GM18870 (cell line): ENCODE data around the gene MTMR2.
"Not testable (repeated sequence)": the region's sequence is repeated elsewhere in the genome, so short reads cannot be mapped to it uniquely, and the experiment has no call there.

Source experiments
- ATAC-seq: cut with Tn5 transposase; IDR thresholded peaks from one replicate; pipeline ENCODE4 v1.9.1; 2021; ENCODE audit warnings: moderate library complexity; ENCODE audit not compliant: unreplicated experiment

The MTMR2 gene

DNA sequence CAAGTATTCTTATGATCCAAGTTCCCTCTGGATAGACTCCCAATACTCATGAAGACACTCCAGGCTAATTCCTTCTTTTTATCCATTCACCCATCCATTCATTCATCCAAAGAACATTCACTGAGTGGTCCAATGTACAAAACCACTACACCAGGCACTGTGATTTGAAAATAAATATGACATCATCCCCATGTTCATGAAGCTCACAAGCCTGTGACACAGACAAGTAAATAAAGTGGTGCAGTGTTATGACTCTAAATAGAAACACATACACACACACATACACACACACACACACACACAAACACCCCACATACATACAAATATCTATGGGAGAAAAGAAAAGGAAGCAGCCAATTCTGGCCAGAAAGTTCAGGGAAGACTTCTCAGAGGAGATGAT, 35.5 kb downstream of the MTMR2 start:
- ATAC-seq: no peak

DNA sequence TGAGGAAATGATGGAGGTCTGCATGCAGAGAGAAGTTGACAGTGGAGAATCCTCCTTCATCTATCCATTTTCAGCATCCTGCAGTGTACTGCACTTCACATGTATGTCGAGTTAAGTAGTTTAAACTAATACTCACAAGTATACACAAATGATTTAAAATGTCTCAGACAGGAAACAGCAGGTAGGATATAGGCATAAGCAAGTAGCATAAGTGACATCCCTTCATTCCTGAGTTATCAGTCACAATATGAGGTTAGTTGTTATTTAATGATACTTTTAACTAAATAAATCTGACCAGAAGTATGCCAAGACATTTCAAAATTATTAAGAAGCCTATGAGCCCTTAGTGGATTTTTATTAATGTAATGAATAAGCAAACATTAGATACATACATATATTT, 37.4 kb downstream of the MTMR2 start:
- ATAC-seq: no peak

DNA sequence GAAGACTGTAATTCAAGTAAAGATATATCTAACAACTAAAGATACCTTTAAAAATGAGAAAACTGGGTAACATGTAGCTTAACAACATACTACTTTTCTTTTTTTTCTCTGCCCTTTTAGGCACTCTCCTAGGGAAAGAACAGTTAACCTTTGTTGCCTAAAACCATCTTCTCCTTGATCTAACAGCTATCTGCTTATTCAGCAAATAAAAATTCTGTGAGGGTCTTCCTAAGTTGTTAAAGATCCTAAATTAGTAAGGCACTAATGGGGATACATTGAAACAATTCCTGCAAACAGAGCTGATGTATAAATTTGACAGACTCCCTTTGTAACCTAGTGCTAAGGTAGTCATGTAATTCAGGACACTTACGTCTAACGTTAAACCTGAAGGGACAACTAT, 39.1 kb downstream of the MTMR2 start:
- ATAC-seq: no peak

DNA sequence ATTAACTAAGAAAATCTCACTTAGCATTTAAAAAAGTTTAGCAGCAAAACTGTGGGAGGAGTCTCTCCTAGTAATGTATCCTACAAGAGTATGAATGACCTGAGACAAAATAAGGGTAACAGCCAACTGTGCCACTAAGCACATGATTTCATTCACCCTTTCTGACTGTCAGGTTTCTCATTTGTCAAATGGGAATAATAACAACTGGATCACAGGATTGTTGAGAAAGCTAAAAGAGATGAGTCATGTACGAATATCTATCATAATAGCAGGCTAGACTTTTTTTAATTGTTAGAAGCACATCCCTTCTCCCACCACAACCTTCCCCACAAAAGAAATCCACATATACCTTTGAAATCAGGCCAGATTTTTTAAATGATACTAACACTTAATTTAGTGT, 39.5 kb downstream of the MTMR2 start:
- no peak for ATAC-seq

DNA sequence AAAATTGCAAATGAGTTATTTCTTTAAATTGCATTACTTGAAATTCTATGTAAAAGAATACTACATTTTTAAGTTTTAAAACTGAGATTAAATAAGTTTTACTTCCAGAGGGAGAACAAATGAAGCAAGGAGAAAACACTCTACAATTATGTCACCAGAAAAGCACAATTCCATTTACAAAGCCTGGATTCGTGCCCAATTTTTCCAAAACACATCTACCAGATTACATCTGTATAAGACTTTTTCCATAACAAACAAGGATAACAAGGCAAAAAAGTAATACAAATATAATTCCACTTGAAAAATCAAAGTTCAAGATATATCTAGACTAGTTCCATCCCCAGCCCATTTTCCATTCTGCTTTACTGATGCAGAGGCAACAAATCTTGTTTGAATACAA, 40.5 kb downstream of the MTMR2 start:
- ATAC-seq: no peak

DNA sequence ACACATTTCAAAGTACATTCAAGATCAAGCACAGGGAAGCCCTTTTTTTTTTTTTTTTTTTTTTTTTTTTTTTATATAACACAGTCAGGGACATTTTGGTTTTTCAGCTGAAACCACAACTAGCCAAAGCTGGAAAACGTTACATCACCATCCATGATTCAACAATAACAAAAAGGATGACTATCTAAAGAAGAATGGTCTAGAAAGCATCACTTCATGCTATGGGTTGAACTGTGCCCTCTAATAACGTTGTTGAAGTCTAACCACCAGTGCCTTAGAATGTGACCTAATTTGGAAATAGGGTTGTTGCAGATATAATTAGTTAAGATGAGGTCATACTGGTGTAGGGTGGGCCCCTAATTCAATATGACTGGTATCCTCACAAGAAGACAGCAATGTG, 46.6 kb downstream of the MTMR2 start:
- ATAC-seq: no peak

DNA sequence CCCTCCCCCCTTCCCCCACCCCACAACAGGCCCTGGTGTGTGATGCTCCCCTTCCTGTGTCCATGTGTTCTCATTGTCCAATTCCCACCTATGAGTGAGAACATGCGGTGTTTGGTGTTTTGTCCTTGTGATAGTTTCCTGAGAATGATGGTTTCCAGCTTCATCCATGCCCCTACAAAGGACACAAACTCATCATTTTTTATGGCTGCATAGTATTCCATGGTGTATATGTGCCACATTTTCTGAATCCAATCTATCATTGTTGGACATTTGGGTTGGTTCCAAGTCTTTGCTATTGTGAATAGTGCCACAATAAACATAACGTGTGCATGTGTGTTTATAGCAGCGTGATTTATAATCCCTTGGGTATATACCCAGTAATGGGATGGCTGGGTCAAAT, 53.0 kb downstream of the MTMR2 start:
- ATAC-seq: not testable (repeated sequence)

DNA sequence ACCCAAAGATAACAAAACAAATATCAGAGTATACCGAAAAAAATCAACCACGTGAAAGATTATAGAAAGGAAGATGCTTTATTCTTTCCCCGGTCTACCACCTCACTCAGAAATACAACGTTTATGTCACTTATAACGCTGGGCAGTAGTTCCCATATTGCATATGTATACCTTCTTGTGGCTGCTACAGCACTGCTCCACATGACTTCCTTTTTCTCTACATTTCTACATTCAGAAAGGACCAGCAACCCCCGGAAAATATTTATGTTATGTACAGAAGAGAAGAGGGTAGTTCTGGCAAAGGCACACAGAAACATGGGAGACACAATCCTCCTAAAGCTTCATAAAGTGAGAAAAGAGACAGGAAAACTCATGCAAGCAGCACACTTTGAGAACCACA, 56.8 kb downstream of the MTMR2 start:
- no peak for ATAC-seq

DNA sequence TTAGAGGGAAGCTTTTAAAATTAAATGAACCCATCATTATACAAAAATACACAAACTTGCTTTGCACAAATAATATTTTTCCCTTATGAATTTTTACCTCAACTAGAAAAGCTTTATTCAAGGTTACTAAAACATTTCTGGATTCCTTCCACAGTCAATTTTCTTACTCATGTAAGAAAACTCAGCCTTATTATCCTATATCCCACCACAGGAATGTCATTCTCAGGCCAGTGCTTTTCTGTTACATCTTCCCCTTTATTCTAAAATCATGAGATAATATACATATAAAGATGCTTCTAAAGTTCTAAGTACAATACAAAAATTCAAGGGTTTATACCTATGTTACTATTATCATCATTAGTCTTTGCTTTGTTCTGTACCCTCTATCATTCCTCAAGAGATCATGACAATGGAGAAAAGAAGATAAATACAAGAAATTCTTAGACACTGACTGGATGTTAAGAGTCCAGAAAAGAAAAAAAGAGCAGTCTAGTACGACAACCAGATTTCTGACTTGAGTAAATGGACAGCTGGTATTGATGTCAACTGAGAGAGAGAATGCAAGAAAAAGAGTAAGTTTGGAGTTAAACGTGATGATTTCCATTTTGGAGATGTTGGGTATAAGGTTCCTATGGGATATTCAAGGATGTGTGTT, 60.3 kb downstream of the MTMR2 start:
- no peak for ATAC-seq

DNA sequence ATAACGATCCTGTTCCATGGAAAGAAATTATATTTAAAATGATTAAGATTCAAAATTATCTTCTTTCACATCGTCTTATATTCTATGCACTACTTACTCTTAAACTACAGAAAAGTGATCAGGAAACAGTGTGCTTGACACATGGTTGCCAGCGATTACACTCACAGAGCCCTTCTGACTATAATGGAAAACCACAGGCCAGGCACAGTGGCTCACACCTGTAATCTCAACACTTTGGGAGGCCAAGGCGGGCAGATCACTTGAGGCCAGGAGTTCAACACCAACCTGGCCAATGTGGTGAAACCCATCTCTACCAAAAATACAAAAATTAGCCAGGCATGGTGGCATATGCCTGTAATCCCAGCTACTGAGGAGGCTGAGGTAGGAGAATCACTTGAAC, 63.9 kb downstream of the MTMR2 start:
- ATAC-seq: not testable (repeated sequence)

DNA sequence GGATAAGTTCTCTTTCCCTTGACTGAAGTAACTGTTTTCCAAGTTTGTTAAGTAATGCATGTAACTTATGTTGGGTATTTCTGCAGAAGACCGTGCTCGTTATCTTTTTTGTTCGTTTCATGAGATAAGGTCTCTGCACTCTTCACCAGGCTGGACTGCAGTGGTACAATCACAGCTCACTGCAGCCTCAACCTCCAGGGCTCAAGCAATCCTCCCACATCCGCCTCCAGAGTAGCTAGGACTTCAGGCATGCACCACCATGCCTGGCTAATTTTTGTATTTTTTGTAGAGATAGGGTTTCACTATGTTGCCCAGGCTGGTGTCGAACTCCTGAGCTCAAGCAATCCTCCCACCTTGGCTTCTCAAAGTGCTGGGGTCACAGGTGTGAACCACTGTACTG, 69.5 kb downstream of the MTMR2 start:
- not testable (repeated sequence) for ATAC-seq

DNA sequence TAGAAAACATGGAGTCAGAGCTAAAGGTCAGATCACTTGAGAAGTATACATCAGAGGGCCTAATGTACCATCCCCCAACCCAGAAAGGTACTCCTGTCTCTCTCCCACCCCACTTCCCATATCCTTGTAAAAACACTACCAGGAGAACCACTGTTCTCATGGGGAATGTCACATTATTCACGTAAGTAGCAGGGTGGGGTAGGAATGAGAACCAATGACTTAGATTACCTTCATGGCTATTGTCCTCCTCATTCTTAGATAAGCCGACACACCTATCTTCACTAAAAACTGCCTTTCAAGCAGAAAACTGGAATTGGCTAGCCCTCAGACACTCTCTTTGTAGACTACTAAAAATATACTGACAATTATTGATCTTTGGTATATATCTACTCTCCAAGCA, 70.0 kb downstream of the MTMR2 start:
- no peak for ATAC-seq

DNA sequence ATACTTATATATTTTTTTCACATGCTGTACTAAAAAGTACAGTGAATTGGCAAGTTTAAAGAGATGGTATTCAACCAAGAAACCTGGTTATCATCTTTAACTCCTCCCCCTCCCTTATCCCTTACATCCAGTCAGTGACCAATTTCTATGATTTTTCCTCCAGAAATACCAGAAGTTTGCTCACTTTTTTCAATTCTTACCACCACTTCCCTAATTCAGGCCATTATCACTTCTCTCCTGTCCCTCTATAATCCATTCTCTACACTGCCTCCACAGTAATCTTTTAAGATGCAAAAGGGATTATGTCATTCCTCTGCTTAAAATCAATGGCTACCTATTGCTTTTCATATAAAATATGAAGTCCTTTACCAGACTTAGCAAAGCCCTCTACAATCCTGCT, 70.8 kb downstream of the MTMR2 start:
- ATAC-seq: no peak

DNA sequence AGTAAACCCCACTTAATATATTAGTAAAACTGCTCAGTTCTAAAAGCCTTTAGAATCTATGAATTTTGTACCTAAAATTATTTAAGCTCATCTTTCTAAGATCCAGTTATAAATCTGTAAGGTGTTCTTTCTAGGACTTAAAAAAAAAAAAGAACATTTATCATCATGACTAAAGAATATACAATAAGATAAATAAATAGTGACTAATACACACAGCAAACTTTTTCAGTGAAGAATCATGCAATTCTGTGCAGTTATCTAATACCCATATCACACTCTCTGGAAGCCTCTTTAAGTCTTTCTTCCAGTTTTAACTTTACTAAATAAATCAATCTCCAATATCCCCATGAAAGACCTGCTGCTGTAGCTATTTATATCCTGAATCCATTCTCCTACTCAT, 73.8 kb downstream of the MTMR2 start:
- ATAC-seq: no peak

DNA sequence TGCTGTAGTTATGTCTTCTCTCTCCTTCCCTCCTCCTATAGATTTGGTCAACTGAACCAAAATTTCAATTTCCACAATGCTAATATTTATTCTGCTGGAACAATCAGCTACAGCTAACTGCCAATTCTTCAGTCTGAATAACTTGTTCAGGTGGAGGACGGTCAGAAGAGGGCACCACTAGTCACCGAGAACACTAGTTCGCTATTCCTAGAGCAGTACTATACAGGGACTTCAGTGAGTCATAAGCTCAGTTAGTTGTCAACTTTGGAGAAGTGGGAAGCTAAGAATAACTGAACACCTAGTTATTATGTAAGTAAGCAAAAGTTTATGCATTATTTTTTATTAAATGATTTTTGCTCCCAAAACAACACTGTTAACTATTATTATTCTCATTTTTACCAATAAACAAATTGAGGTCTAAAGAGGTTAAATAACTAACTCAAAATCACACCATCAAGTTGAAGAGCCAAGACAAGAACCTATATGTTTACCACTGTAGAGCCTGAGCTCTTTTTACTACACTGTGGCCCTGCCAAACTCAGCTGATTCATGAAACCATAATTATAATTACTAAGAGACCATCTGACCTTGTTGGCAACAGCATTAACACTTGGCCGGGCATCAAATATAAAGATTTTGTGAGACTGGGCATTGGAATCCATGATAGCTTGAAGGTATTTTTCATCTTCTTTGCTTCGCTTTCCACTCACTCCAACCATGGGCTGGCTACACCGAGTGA, 74.7 kb downstream of the MTMR2 start:
- peak; percentile 61 for ATAC-seq

DNA sequence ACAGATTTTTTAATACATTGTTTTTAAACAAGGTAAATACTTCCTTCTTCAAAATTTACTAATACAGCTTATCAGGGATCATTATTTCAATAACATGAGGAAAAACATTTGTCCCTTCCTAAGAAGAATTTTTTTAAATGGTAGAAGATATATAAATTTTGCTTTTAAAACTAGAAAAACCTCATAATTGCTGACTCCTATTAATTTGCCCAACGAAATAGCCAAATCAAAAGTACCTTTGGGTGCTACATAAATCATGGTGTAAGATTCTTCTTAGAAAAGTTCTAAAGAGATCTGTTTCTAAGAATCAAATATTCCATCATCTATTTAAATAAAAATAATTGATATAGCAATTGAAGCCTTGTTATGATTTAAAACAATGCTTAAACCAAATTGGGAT, 78.7 kb downstream of the MTMR2 start:
- no peak for ATAC-seq

DNA sequence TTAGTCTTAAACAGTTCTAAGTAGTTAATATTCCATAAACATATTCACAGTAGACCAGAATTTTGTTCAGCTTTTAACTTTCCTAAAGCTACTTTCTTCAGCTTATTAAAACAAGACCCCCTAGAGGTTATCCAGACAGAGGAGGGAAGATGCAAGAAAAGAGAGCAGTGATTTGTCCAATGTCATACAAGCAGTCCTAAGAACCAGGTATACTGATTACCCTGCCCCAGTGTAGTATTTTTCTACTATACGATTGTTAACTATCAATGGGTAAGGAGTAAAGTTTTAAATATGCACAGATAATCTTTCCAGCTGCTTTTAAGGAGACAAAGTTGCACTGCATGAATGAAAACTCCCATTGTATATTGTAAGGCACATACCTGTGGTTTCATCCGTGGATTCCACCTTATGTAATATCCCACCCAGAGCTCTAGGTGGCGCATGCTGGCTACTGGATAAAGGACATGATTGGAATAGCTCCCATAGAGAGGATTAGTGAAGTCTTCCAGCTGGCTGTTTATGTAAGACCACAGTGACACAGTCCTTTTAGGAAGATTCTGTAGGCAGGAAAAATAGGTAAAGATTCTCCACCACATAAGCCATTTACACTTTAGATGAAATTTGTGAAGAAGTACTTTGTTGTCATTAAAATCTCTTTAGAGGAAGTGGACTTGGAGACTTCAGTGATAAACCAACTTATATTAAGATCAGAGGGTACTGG, 88.0 kb downstream of the MTMR2 start:
- peak; percentile 91 for ATAC-seq

DNA sequence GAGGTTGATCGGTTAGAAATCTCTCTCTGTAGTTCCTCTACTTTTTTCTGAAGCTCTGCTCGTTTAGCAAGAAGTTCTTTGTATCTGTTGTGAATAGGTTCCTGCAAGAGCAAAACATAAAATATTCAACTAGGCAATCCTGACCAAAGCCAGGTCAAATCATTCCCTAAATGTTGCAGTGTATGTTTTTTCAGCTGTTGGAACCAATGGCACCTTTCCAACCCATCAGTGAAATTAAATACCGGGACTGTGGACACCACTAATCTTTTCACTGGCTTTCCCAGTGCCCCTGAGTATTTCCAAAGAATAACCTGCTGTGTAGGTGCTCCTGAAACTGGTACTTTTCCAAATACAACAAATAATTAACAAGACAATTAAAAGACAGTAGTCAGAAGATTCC, 88.6 kb downstream of the MTMR2 start:
- no peak for ATAC-seq

DNA sequence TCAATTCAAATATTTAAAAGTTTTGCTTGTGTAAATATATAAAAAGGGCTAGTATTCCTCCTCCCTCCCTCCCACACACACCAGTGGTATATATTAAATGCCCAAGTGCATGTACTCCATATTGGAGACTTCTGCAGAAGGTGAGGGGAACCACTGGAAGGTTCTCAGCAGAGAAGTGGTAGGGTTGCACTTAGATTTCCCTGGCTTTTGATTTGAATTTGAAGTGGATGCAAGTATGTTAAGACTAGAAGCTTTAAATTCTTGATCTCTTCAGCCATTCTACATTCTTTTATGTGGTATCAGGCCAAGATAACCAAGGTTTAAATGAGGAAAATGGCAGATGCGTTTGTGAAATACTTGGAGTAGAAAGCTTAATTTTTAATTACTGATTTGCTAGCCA, 90.5 kb downstream of the MTMR2 start:
- ATAC-seq: no peak

DNA sequence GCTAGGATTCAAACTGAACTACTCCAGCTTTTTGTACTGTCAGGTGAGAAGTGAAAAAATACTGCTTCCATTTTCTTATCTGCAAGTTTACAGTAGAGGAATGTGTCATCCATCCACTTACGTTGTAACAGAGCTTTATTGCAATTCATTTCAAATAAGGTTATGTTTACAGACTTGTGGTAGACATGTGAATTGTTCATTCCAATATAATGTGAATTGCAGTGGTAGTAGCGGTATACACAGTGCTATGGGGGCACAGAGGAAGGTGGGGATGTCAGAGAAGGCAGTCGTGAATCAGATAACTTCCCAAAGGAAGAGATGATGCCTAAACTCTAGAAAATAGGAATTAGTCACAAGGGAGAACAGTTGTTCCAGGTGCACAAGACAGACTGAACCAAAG, 91.1 kb downstream of the MTMR2 start:
- no peak for ATAC-seq

DNA sequence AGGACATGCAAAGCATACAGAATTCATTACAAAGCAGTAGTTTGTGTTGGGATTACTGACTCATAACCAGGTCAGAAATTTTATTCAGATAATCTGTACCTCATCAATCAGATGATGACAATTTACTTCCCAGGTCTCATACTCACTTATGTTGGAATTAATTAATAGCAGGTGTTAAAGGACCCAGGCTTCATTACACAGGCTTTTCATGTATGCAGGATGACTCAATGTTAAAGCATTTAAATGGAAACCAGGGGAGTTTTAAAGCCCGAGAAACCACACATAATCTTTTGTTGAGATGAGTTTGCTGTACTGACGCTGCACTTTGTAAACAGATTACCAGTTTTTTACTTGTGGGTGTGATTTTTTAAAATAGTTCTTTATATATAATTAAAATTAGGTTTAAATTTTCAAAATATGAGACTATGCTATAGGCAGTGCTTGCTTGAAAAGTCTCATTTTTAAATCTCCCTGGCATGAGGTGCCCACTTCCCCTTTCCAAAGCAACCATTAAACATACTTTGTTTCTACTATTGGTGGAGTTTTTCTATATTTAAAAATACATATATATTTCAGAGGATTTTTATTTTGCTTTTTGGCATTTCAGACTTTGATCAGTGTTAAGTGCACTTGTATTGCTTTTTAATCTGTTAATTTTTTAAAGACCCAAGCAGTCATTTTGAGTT, 92.6 kb downstream of the MTMR2 start:
- ATAC-seq: no peak
